H1 (cell line): Measurements from ENCODE around the gene IQCK. TPM values are rescaled to one million over a fixed set of nuclear protein-coding genes. Genes with fewer than 3 reads are reported as not detected.

Experiments
- CTCF ChIA-PET: fragments of 300-600 bp; sonication (Branson Sonifier 250); formaldehyde crosslinking; loops from one replicate; lab custom pipeline; 2021; ENCODE audit not compliant: partially characterized antibody; lab: Charles Lee
- POLR2A ChIA-PET: fragments of 300-600 bp; sonication (Branson Sonifier 250); formaldehyde crosslinking; loops from one replicate; lab custom pipeline; 2021; ENCODE audit warnings: inconsistent platforms; ENCODE audit not compliant: partially characterized antibody; lab: Charles Lee
- DNase-seq, 2 experiments: peaks; one replicate each; pipeline versions ENCODE4 v3.0.0 to v3.0.0-alpha.2; 2010 to 2022; ENCODE audit warnings: low spot score in 2 of 2, low read depth in 1 of 2, mixed read lengths in 1 of 2
- FAIRE-seq: peaks from 2 replicates; lab custom pipeline; 2011; peaks lifted over from hg19 to GRCh38; lab: Jason Lieb, UNC
- H2AFZ ChIP-seq: 2 replicates; pipeline ENCODE4 v1.8.1; 2012; ENCODE audit warnings: low read length, inconsistent platforms
- H2AK5ac ChIP-seq: 2 replicates; pipeline ENCODE4 v1.6.1; 2013; ENCODE audit warnings: low read depth, low read length
- H2BK120ac ChIP-seq: replicated peaks from 2 replicates; pipeline ENCODE3; 2013; ENCODE audit warnings: low read depth, low read length, inconsistent platforms
- H2BK12ac ChIP-seq: 2 replicates; pipeline ENCODE4 v1.6.1; 2013; ENCODE audit warnings: low read depth, low read length
- H2BK15ac ChIP-seq: 2 replicates; pipeline ENCODE4 v1.6.1; 2013; ENCODE audit warnings: low read length
- H2BK20ac ChIP-seq: 2 replicates; pipeline ENCODE4 v1.6.1; 2013; ENCODE audit warnings: low read length
- H2BK5ac ChIP-seq: 2 replicates; pipeline ENCODE4 v1.6.1; 2013; ENCODE audit warnings: low read depth, low read length
- H3K14ac ChIP-seq: 2 replicates; pipeline ENCODE4 v1.6.1; 2013; ENCODE audit warnings: inconsistent platforms; ENCODE audit not compliant: insufficient read length
- H3K18ac ChIP-seq: 2 replicates; pipeline ENCODE4 v1.6.1; 2013; ENCODE audit warnings: low read length; ENCODE audit errors: extremely low read depth
- H3K23ac ChIP-seq: 2 replicates; pipeline ENCODE4 v1.6.1; 2013; ENCODE audit warnings: inconsistent platforms; ENCODE audit not compliant: insufficient read length
- H3K23me2 ChIP-seq: 2 replicates; pipeline ENCODE4 v1.6.1; 2013; ENCODE audit warnings: low read depth, low read length
- H3K27ac ChIP-seq: 2 replicates; pipeline ENCODE4 v1.6.1; 2011; ENCODE audit warnings: low read depth, low read length, inconsistent platforms
- H3K27me3 ChIP-seq, 4 experiments: replicated peaks in 1 of 4; 1 replicate in 1 of 4; 2 replicates in 3 of 4; pipeline versions ENCODE4 v1.6.1 to v1.8.1; 2011 to 2013; ENCODE audit warnings: low read length in 3 of 4, mild to moderate bottlenecking in 3 of 4, inconsistent platforms in 2 of 4, mixed read lengths in 2 of 4, moderate library complexity in 1 of 4; ENCODE audit not compliant: control insufficient read depth in 3 of 4, insufficient read depth in 3 of 4; ENCODE audit errors: extremely low read depth in 1 of 4
- H3K36me3 ChIP-seq, 4 experiments: 2 replicates each; pipeline versions ENCODE4 v1.6.1 to v1.8.1; 2011 to 2013; ENCODE audit warnings: mild to moderate bottlenecking in 4 of 4, low read length in 3 of 4, moderate library complexity in 2 of 4, control low read depth in 1 of 4, inconsistent platforms in 1 of 4; ENCODE audit not compliant: insufficient read depth in 4 of 4, control insufficient read depth in 2 of 4
- H3K4ac ChIP-seq: replicated peaks from 2 replicates; pipeline ENCODE3; 2013; ENCODE audit warnings: low read length, low read depth, mixed read lengths, inconsistent platforms; ENCODE audit not compliant: insufficient read length
- H3K4me1 ChIP-seq, 4 experiments: replicated peaks in 1 of 4; 1 replicate in 1 of 4; 2 replicates in 3 of 4; pipeline versions ENCODE4 v1.6.1 to v1.8.1; 2011 to 2013; ENCODE audit warnings: low read length in 3 of 4, inconsistent platforms in 2 of 4, mixed read lengths in 1 of 4; ENCODE audit not compliant: insufficient read depth in 4 of 4, control insufficient read depth in 3 of 4
- H3K4me2 ChIP-seq, 2 experiments: 2 replicates each; pipeline versions ENCODE4 v1.6.1 to v1.8.1; 2011 to 2013; ENCODE audit warnings: low read depth in 2 of 2, low read length in 2 of 2, control low read depth in 1 of 2, inconsistent platforms in 1 of 2, mild to moderate bottlenecking in 1 of 2; ENCODE audit not compliant: insufficient read depth in 1 of 2
- H3K4me3 ChIP-seq, 4 experiments: fragments of 200-600, 300-600 bp in 1 of 4; sonication (generic), shearing (Covaris generic), sonication (Bioruptor Twin) in 1 of 4; 2 replicates each; pipeline versions ENCODE4 v1.5.1 to v1.8.1; 2011 to 2016; ENCODE audit warnings: low read length in 4 of 4, low read depth in 3 of 4, control low read depth in 2 of 4, inconsistent platforms in 2 of 4, mild to moderate bottlenecking in 2 of 4, mixed read lengths in 1 of 4, moderate library complexity in 1 of 4; ENCODE audit not compliant: insufficient read depth in 2 of 4; ENCODE audit errors: extremely low read depth in 1 of 4
- H3K56ac ChIP-seq: replicated peaks from 2 replicates; pipeline ENCODE3; 2013; ENCODE audit warnings: low read depth, mild to moderate bottlenecking, mixed read lengths, low read length, inconsistent platforms; ENCODE audit not compliant: insufficient read length
- H3K79me1 ChIP-seq: 2 replicates; pipeline ENCODE4 v1.6.1; 2013; ENCODE audit warnings: low read depth, low read length, control low read depth
- H3K79me2 ChIP-seq, 2 experiments: 2 replicates each; pipeline versions ENCODE4 v1.6.1 to v1.8.1; 2012 to 2013; ENCODE audit warnings: low read length in 2 of 2, mild to moderate bottlenecking in 2 of 2, inconsistent platforms in 1 of 2; ENCODE audit not compliant: insufficient read depth in 2 of 2, control insufficient read depth in 1 of 2
- H3K9ac ChIP-seq, 4 experiments: replicated peaks in 1 of 4; 1 replicate in 1 of 4; 2 replicates in 3 of 4; pipeline versions ENCODE4 v1.6.1 to v1.8.1; 2011 to 2013; ENCODE audit warnings: low read depth in 3 of 4, low read length in 3 of 4, control low read depth in 2 of 4, mild to moderate bottlenecking in 2 of 4, moderate library complexity in 2 of 4, inconsistent platforms in 1 of 4; ENCODE audit errors: extremely low read depth in 1 of 4
- H3K9me3 ChIP-seq, 2 experiments: 2 replicates each; pipeline versions ENCODE4 v1.6.1 to v1.8.1; 2012 to 2013; ENCODE audit warnings: mild to moderate bottlenecking in 2 of 2, moderate library complexity in 2 of 2, control low read depth in 1 of 2, inconsistent platforms in 1 of 2, low read depth in 1 of 2, low read length in 1 of 2, mixed read lengths in 1 of 2; ENCODE audit not compliant: insufficient read depth in 2 of 2
- H4K20me1 ChIP-seq, 2 experiments: replicated peaks in 1 of 2; 2 replicates each; pipeline versions ENCODE3 to v1.8.1; 2011 to 2013; ENCODE audit warnings: inconsistent platforms in 2 of 2, low read length in 2 of 2, mild to moderate bottlenecking in 1 of 2; ENCODE audit not compliant: insufficient read depth in 2 of 2, control insufficient read depth in 1 of 2
- H4K5ac ChIP-seq: 2 replicates; pipeline ENCODE4 v1.6.1; 2013; ENCODE audit warnings: low read length, low read depth, mixed read lengths, inconsistent platforms; ENCODE audit not compliant: insufficient read length
- H4K8ac ChIP-seq: 2 replicates; pipeline ENCODE4 v1.8.0; 2013; ENCODE audit warnings: mild to moderate bottlenecking, moderate library complexity, low read length, inconsistent platforms; ENCODE audit not compliant: insufficient read depth; ENCODE audit errors: extremely low read depth
- H4K91ac ChIP-seq: replicated peaks from 2 replicates; pipeline ENCODE3; 2013; ENCODE audit warnings: low read length, mixed read lengths, inconsistent platforms; ENCODE audit not compliant: insufficient read length
- RBBP5 ChIP-seq: IDR thresholded peaks from 2 replicates; pipeline ENCODE4 v1.7.1; 2012; ENCODE audit warnings: low read depth, mild to moderate bottlenecking, inconsistent platforms, low read length, moderate library complexity, borderline replicate concordance
- SAP30 ChIP-seq: fragments of 300-600 bp; sonication (generic); IDR thresholded peaks from 2 replicates; pipeline ENCODE4 v1.7.1; 2012; ENCODE audit warnings: low read length, moderate library complexity, mild to moderate bottlenecking, inconsistent platforms; ENCODE audit not compliant: insufficient read depth, insufficient replicate concordance
- WGBS, 2 experiments: shearing (Covaris generic) in 1 of 2; methylation state at CpG; one replicate each; pipeline versions ENCODE4 v1.1.6 to v1.1.7; 2013 to 2015; ENCODE audit warnings: low lambda C conversion rate in 2 of 2, mixed read lengths in 2 of 2, inconsistent platforms in 1 of 2, low coverage in 1 of 2, missing lambda C conversion rate in 1 of 2; ENCODE audit not compliant: insufficient replicate concordance in 2 of 2, insufficient coverage in 1 of 2, insufficient read length in 1 of 2; ENCODE audit errors: extremely low coverage in 1 of 2, missing lambda C conversion rate in 1 of 2; 5-methylcytosine and 5-hydroxymethylcytosine counted together
- polyA plus RNA-seq, 7 experiments: library from polyadenylated mRNA; depleted of rRNA in 3 of 7; stranded (reverse) in 5 of 7; unstranded in 2 of 7; fragments of >200 nt in 5 of 7; fragments of 200-250 nt in 2 of 7; gene quantifications; 1 replicate in 5 of 7; 2 replicates in 1 of 7; 4 replicates in 1 of 7; pipeline versions ENCODE4 v1.2.1 to v1.2.3, GENCODE V29; 2011 to 2013; ENCODE audit warnings: missing spikeins in 2 of 7, mixed read lengths in 2 of 7
- total RNA-seq: library from RNA; stranded (reverse); fragmentation: NEBNext Ultra II Directional; extraction: Animal tissue kit (Norgen Biotek cat#: 25700); gene quantifications from 2 replicates; pipeline ENCODE4 v1.2.1, GENCODE V29; 2021

IQCK gene
- total and polyA plus RNA-seq, 2 of the 8 experiments (the other 6 are each of a cell fraction or from before 2014, with no cell fraction given), result 6.2 to 9.3 TPM

DNA sequence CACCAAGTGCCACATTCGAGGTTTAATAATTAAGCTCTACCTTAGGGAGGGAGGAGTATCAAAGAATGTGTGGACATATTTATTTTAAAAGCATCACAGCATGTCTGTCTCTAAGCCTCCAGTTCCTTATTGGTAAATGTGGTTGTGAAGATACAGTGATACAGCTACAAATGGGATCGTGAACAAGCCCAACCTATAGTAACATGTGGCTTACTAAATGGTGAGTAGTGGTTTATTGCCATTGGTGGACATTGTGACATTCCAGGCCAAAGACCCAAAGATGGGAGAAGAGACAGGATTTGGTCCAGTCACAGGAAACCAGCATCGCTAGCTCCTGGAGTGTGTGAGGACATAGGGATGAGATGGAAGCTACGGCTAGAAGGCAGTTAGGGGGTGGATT lies 51.2 kb downstream of the IQCK start:
- Histone ChIP-seq H2BK15ac (no peak overlapping the region), H3K79me2 (no peaks in the 10 kb centered on the region), H2AK5ac (no peak overlapping the region), H3K14ac (no peak overlapping the region), H3K18ac (no peak overlapping the region), H3K9ac (no peak overlapping the region), H3K4ac (no peak overlapping the region), H2BK12ac (no peak overlapping the region), H3K36me3 (no peaks in the 10 kb centered on the region), H4K20me1 (no peaks in the 10 kb centered on the region), H3K9me3 (peaks cover 5 to 7% of the 10 kb centered on the region in 2 experiments; a peak in 3 of 4 replicates), H2AFZ (no peak overlapping the region), H3K23me2 (0 out of 2 replicates have a peak, but pooled peaks cover 3% of the 10 kb centered on the region), H2BK20ac (no peak overlapping the region), H3K4me3 (no peak overlapping the region), H3K27me3 (no peaks in the 10 kb centered on the region), H3K4me1 (peaks cover 0 to 4% (median 3%) of the 10 kb centered on the region in 4 experiments; a peak in 3 of 7 replicates), H2BK120ac (no peak overlapping the region), H2BK5ac (no peak overlapping the region), H3K56ac (no peak overlapping the region), H3K27ac (no peak overlapping the region), H3K4me2 (no peak overlapping the region), H4K8ac (no peak overlapping the region), H3K79me1 (no peaks in the 10 kb centered on the region), H4K5ac (no peak overlapping the region), H4K91ac (no peak overlapping the region), H3K23ac (no peak overlapping the region)
- ChIA-PET CTCF (interaction anchor here (1.0 to 2.0 kb wide), 3 partner anchors 9 to 128 kb away, joined by 3 to 5 read pairs (median 4); no protein-coding TSS in a partner anchor), POLR2A (no interaction called here)
- DNase-seq, result no peak
- WGBS, 2 experiments, result 90% methylated on average over 4 of the region's 4 CpGs; no CpG with 5 or more reads in 1 of the 2 experiments
- TF ChIP-seq RBBP5 (no peak), SAP30 (no peak)
- no peak for FAIRE-seq
